ENCODE results near the gene ATXN1.

Gene ATXN1

DNA sequence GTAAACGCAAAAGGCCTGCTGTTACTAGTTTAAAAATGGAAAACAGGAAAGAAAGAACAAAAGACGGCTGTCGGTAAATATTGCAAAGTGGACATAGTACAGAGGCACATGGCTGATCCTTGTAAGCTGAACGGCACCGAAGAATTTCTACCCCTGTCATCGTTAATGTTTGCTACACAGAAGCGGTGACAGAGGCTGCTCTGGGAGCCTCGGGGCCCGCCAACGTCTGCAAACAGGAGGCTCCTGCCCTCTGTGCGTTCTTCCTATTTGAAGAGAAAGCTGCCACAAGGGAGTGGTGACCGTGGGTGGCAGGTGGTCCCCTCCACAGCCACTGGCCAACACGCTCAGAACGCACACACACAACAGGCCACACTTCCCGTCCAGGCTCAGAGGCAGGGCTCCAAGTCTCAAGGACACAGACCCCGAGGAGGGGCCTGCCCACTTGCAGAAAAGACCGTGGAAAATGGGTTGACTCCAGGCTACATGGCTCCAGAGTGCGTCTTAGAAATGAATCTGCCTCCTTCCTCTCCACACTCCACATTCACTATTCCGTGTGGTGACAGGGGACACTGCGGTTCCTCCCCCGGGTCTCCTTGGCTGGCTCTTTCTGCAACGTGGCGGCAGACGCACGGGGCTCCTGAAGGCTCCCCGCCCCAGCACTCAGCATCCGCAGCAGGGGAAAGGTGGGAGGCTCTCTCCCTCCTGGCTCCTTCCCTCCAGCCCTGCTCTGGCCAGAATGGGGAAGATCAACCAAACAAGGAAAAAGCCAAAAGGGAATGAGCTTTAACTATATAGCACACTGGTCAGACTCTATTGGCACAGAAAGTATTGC, 458.3 kb downstream of the ATXN1 start:
- ChIA-PET CTCF (interaction anchor here (0.6 kb wide), 1 partner anchor 14 kb away, joined by 4 read pairs; no protein-coding TSS in a partner anchor), POLR2A (no interaction called here)
- TF ChIP-seq LEF1 (IDR thresholded peaks at IDR 0.05; ENCODE audit: borderline replicate concordance) (no peak), BHLHE40 (IDR thresholded peaks at IDR 0.05; ENCODE audit: borderline replicate concordance) (no peak), SP1 (IDR thresholded peaks at IDR 0.05) (no peak), FOXA1 (IDR thresholded peaks at IDR 0.05) (no peak)
- no peak for DNase-seq (ENCODE audit: extremely low spot score)

GRCh38 chr6:16301511-16301910, 459.7 kb downstream of the ATXN1 start:
- DNase-seq (ENCODE audit: extremely low spot score) = no peak
- TF ChIP-seq FOXA1 (IDR thresholded peaks at IDR 0.05) (no peak), FOXM1 (IDR thresholded peaks at IDR 0.05; ENCODE audit: borderline replicate concordance) (no peak), BHLHE40 (IDR thresholded peaks at IDR 0.05; ENCODE audit: borderline replicate concordance) (no peak), L3MBTL2 (conservative IDR thresholded peaks at IDR 0.05) (no peak), FOXK2 (IDR thresholded peaks at IDR 0.05) (no peak), SUZ12 (IDR thresholded peaks at IDR 0.05) (no peak), ZNF384 (IDR thresholded peaks at IDR 0.05) (no peak), LEF1 (IDR thresholded peaks at IDR 0.05; ENCODE audit: borderline replicate concordance) (no peak), NFRKB (IDR thresholded peaks at IDR 0.05) (no peak), HDGF (IDR thresholded peaks at IDR 0.05; ENCODE audit: borderline replicate concordance) (no peak), CTBP1 (IDR thresholded peaks at IDR 0.05; ENCODE audit: borderline replicate concordance) (no peak), ELF4 (IDR thresholded peaks at IDR 0.05) (no peak), ARNT (IDR thresholded peaks at IDR 0.05) (no peak)
- TF ChIP-seq, protein P1, sequence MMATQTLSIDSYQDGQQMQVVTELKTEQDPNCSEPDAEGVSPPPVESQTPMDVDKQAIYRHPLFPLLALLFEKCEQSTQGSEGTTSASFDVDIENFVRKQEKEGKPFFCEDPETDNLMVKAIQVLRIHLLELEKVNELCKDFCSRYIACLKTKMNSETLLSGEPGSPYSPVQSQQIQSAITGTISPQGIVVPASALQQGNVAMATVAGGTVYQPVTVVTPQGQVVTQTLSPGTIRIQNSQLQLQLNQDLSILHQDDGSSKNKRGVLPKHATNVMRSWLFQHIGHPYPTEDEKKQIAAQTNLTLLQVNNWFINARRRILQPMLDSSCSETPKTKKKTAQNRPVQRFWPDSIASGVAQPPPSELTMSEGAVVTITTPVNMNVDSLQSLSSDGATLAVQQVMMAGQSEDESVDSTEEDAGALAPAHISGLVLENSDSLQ (IDR thresholded peaks at IDR 0.05) = no peak
- ChIA-PET POLR2A (no interaction called here), CTCF (interaction anchor here (1.2 to 1.6 kb wide), 2 partner anchors 9 to 15 kb away, joined by 3 to 4 read pairs; no protein-coding TSS in a partner anchor)

GRCh38 chr6:16299861-16300260, 461.4 kb downstream of the ATXN1 start:
- TF ChIP-seq ARNT (IDR thresholded peaks at IDR 0.05) (no peak), ZNF384 (IDR thresholded peaks at IDR 0.05) (no peak), HDGF (IDR thresholded peaks at IDR 0.05; ENCODE audit: borderline replicate concordance) (no peak), FOXK2 (IDR thresholded peaks at IDR 0.05) (no peak), FOXM1 (IDR thresholded peaks at IDR 0.05; ENCODE audit: borderline replicate concordance) (no peak), BHLHE40 (IDR thresholded peaks at IDR 0.05; ENCODE audit: borderline replicate concordance) (no peak), NFRKB (IDR thresholded peaks at IDR 0.05) (no peak), SP1 (IDR thresholded peaks at IDR 0.05) (no peak), SUZ12 (IDR thresholded peaks at IDR 0.05) (no peak), FOXA1 (IDR thresholded peaks at IDR 0.05) (no peak), LEF1 (IDR thresholded peaks at IDR 0.05; ENCODE audit: borderline replicate concordance) (no peak), TARDBP (IDR thresholded peaks at IDR 0.05) (no peak), L3MBTL2 (conservative IDR thresholded peaks at IDR 0.05) (no peak), ELF4 (IDR thresholded peaks at IDR 0.05) (no peak)
- TF ChIP-seq, protein P1 (IDR thresholded peaks at IDR 0.05) = no peak
- DNase-seq (ENCODE audit: extremely low spot score) = no peak
- ChIA-PET POLR2A (no interaction called here), CTCF (no interaction called here)

- POLR2A ChIA-PET = no interaction called here
- TF ChIP-seq FOXK2 (IDR thresholded peaks at IDR 0.05) (no peak), NFRKB (IDR thresholded peaks at IDR 0.05) (no peak), ELF4 (IDR thresholded peaks at IDR 0.05) (no peak), FOXM1 (IDR thresholded peaks at IDR 0.05; ENCODE audit: borderline replicate concordance) (no peak), ZNF384 (IDR thresholded peaks at IDR 0.05) (no peak), HDGF (IDR thresholded peaks at IDR 0.05; ENCODE audit: borderline replicate concordance) (no peak), TARDBP (IDR thresholded peaks at IDR 0.05) (no peak), SP1 (IDR thresholded peaks at IDR 0.05) (no peak), BHLHE40 (IDR thresholded peaks at IDR 0.05; ENCODE audit: borderline replicate concordance) (no peak), L3MBTL2 (conservative IDR thresholded peaks at IDR 0.05) (no peak), SUZ12 (IDR thresholded peaks at IDR 0.05) (no peak), ARNT (IDR thresholded peaks at IDR 0.05) (no peak), FOXA1 (IDR thresholded peaks at IDR 0.05) (no peak), CTBP1 (IDR thresholded peaks at IDR 0.05; ENCODE audit: borderline replicate concordance) (no peak), LEF1 (IDR thresholded peaks at IDR 0.05; ENCODE audit: borderline replicate concordance) (no peak)
- TF ChIP-seq, protein P1 (IDR thresholded peaks at IDR 0.05) = no peak
- no peak for DNase-seq (ENCODE audit: extremely low spot score)
- CTCF ChIA-PET = no interaction called here
Measured at GRCh38 chr6:16296061-16296670, 465.1 kb downstream of the ATXN1 start.

DNA sequence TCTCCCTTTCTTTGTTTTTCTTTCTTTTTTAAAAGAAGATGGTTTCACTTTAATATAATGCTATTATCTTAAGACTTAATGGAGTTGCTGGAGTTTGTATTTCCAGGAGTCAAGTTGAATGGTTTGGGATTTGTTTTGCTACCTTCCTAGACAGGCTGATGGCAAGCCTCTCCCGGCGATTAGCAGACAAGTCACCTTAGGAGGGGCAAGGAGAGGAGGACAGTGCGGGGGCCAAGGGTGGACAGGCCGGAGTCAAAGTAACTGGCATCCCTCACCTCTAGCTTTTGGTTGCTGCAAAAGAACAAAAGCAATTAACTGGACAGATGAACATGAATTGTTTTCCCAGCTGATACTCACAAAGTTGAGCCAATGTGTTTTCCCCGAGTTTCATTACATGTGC, 465.8 kb downstream of the ATXN1 start:
- ChIA-PET POLR2A (no interaction called here), CTCF (no interaction called here)
- TF ChIP-seq FOXK2 (IDR thresholded peaks at IDR 0.05) = no peak
- TF ChIP-seq TARDBP (IDR thresholded peaks at IDR 0.05) = no peak
- TF ChIP-seq SUZ12 (IDR thresholded peaks at IDR 0.05) = no peak
- TF ChIP-seq ARNT (IDR thresholded peaks at IDR 0.05) = no peak
- TF ChIP-seq, protein P1 (IDR thresholded peaks at IDR 0.05) = no peak
- TF ChIP-seq L3MBTL2 (conservative IDR thresholded peaks at IDR 0.05) = no peak
- no peak for TF ChIP-seq CTBP1 (IDR thresholded peaks at IDR 0.05; ENCODE audit: borderline replicate concordance)
- no peak for TF ChIP-seq LEF1 (IDR thresholded peaks at IDR 0.05; ENCODE audit: borderline replicate concordance)
- no peak for TF ChIP-seq FOXA1 (IDR thresholded peaks at IDR 0.05)
- TF ChIP-seq BHLHE40 (IDR thresholded peaks at IDR 0.05; ENCODE audit: borderline replicate concordance) = no peak
- TF ChIP-seq FOXM1 (IDR thresholded peaks at IDR 0.05; ENCODE audit: borderline replicate concordance) = no peak
- TF ChIP-seq NFRKB (IDR thresholded peaks at IDR 0.05) = no peak
- DNase-seq (ENCODE audit: extremely low spot score) = no peak

Measured in HEK293T (cell line).